Suprapubic skin (tissue), 3 donors: ENCODE results near the gene NCLN.

Experiments used
- CTCF ChIP-seq, 2 donors: fragments of 200-600 bp in 1 of 2; fragments of 450-650 bp in 1 of 2; sonication (generic) in 1 of 2; IDR thresholded peaks; one replicate each; pipeline ENCODE4 v1.5.1; 2016 to 2019; ENCODE audit warnings: antibody characterized with exemption in 2 of 2, mild to moderate bottlenecking in 1 of 2, moderate library complexity in 1 of 2
- EP300 ChIP-seq: sonication (generic); formaldehyde crosslinking; IDR thresholded peaks from one replicate; pipeline ENCODE4 v1.6.1; 2017; ENCODE audit warnings: antibody characterized with exemption

DNA sequence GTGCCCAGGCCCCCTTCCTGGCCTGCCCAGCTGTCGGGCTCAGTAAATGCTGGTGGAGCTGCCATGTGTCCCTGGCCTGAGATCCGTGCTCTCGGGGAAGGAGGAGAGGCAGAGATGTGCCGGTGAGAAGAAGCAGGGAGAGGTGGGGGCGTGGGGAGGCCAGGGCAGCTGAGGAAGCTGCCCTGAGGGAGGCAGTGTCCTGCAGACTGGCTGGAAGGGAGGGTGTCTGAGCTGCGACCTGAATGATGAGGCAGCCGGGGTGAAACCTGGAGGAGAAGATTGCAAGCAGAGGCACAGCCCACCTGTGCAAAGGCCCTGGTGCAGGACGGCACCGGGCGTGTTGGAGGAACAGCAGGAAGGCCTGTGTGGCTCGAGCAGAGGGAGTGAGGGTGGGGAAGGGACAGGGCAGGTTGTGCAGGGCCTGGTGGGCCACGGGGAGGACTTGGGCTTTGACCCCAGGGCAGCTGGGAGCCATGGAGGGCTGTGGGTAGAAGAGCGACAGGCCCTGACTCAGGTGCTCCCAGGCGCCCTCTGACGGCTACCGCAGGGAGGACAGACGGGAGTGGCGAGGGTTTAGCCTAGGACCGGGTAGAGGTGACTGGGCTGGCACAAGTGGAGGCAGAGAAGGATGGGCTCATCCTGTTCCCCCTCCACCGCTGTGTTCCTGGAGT is 24.8 kb downstream of the NCLN start:
- TF ChIP-seq CTCF (IDR thresholded peaks at IDR 0.05), result peak; percentile 6 to 68
- no peak for TF ChIP-seq EP300
